Inflammatory macrophage treated with lipopolysaccharide for 1 hour (primary cell): ENCODE data around the gene HNRNPA3.
A peak's percentile ranks its signal among the peaks of the same experiment; 100 is the strongest.
"Not testable (repeated sequence)": the region's sequence is repeated elsewhere in the genome, so short reads cannot be mapped to it uniquely, and the experiment has no call there.

Source experiments
- DNase-seq, 2 donors: peaks; one replicate each; pipeline ENCODE4 v3.0.0-alpha.2; 2020 to 2022

Gene HNRNPA3

GRCh38 chr2:177188482-177189469, 23.8 kb upstream of the HNRNPA3 start:
- DNase-seq, result no peak

- no peak for DNase-seq
Observed at GRCh38 chr2:177190941-177191340, 21.7 kb upstream of the HNRNPA3 start.

GRCh38 chr2:177192788-177193187, 19.8 kb upstream of the HNRNPA3 start:
- no peak for DNase-seq

GRCh38 chr2:177193240-177193639, 19.4 kb upstream of the HNRNPA3 start:
- no peak for DNase-seq

GRCh38 chr2:177195194-177195593, 17.4 kb upstream of the HNRNPA3 start:
- DNase-seq, result no peak

- DNase-seq, result not testable (repeated sequence)
Observed at GRCh38 chr2:177200419-177200818, 12.2 kb upstream of the HNRNPA3 start.

GRCh38 chr2:177201919-177202346, 10.7 kb upstream of the HNRNPA3 start:
- no peak for DNase-seq

- DNase-seq, result no peak
Observed at GRCh38 chr2:177204417-177204816, 8.2 kb upstream of the HNRNPA3 start.

- DNase-seq, result no peak
Observed at GRCh38 chr2:177207101-177207500, 5.5 kb upstream of the HNRNPA3 start.

GRCh38 chr2:177211169-177211568, 1.4 kb upstream of the HNRNPA3 start:
- no peak for DNase-seq

- no peak for DNase-seq
Observed at GRCh38 chr2:177211576-177212105, 953 bp upstream of the HNRNPA3 start.

GRCh38 chr2:177212891-177213856, 580 bp downstream of the HNRNPA3 start:
- peak; percentile 92 to 97 for DNase-seq

GRCh38 chr2:177217247-177217843, 4.8 kb downstream of the HNRNPA3 start:
- no peak for DNase-seq

- DNase-seq, result not testable (repeated sequence)
Observed at GRCh38 chr2:177219787-177220186, 7.2 kb downstream of the HNRNPA3 start.

- DNase-seq, result no peak
Observed at GRCh38 chr2:177221534-177221933, 8.9 kb downstream of the HNRNPA3 start.

GRCh38 chr2:177221970-177222369, 9.4 kb downstream of the HNRNPA3 start:
- DNase-seq, result no peak

- DNase-seq, result not testable (repeated sequence)
Observed at GRCh38 chr2:177223436-177223835, 10.8 kb downstream of the HNRNPA3 start.

- DNase-seq, result no peak
Observed at GRCh38 chr2:177225965-177226360, 13.4 kb downstream of the HNRNPA3 start.

- no peak for DNase-seq
Observed at GRCh38 chr2:177229442-177230242, 17.0 kb downstream of the HNRNPA3 start.

- no peak for DNase-seq
Observed at GRCh38 chr2:177231270-177231669, 18.7 kb downstream of the HNRNPA3 start.

GRCh38 chr2:177232098-177232704, 19.6 kb downstream of the HNRNPA3 start:
- DNase-seq, result no peak
